Testis (tissue), 3 donors: ENCODE measurements around the gene ILKAP. TPM values are rescaled to one million over a fixed set of nuclear protein-coding genes. Genes with fewer than 3 reads are reported as not detected.

ENCODE experiments used
- polyA plus RNA-seq: library from polyadenylated mRNA; stranded (reverse); fragments of 350-450 nt; fragmentation: Illumina TruSeq; extraction: RNeasy Lipid Tissue Mini Kit (QIAGEN cat#74804); gene quantifications from one replicate; pipeline ENCODE4 v1.2.3, GENCODE V29; 2014; ENCODE audit warnings: low read depth, low replicate concordance; ENCODE audit not compliant: insufficient read depth
- total RNA-seq, 2 donors: library from RNA; depleted of rRNA; stranded (reverse); fragments of >200 nt; gene quantifications; one replicate each; pipeline ENCODE4 v1.2.3, GENCODE V29; 2016

Gene ILKAP
- total and polyA plus RNA-seq, 3 donors from 2014 or later: 44.8 to 65.3 (median 59.8) TPM

Other genes with a start within 250 kb of the ILKAP start
- 10 to 100 TPM; 72.8 to 77.8 TPM for gene UBE2F, start 236.7 kb downstream of the ILKAP start, total RNA-seq
- 68.3 TPM for gene UBE2F, start 236.7 kb downstream of the ILKAP start, polyA plus RNA-seq
- 10 to 100 TPM; 19.6 to 40.2 TPM for gene SCLY, start 142.7 kb downstream of the ILKAP start, total RNA-seq
- gene SCLY, start 142.7 kb downstream of the ILKAP start, polyA plus RNA-seq: 24.6 TPM
- 1 to 10 TPM; 2.8 to 7.5 TPM for gene ESPNL, start 103.4 kb downstream of the ILKAP start, total RNA-seq
- 2.1 TPM for gene ESPNL, start 103.4 kb downstream of the ILKAP start, polyA plus RNA-seq
- under 1 TPM; 0.16 to 0.37 TPM for gene KLHL30, start 65.0 kb downstream of the ILKAP start, total RNA-seq
- 0.29 TPM for gene KLHL30, start 65.0 kb downstream of the ILKAP start, polyA plus RNA-seq
- gene ERFE, start 44.7 kb downstream of the ILKAP start, total RNA-seq: 10 to 100 TPM in 1 of 2 donors, 1 to 10 TPM in 1; 9.5 to 23.1 TPM
- gene ERFE, start 44.7 kb downstream of the ILKAP start, polyA plus RNA-seq: 31.0 TPM
- 10 to 100 TPM; 22.0 to 40.3 TPM for gene HES6, start 36.3 kb upstream of the ILKAP start, total RNA-seq
- 21.3 TPM for gene HES6, start 36.3 kb upstream of the ILKAP start, polyA plus RNA-seq
- 10 to 100 TPM; 55.5 to 59.1 TPM for gene PER2, start 84.9 kb upstream of the ILKAP start, total RNA-seq
- 29.8 TPM for gene PER2, start 84.9 kb upstream of the ILKAP start, polyA plus RNA-seq
- 10 to 100 TPM; 22.1 to 38.0 TPM for gene TRAF3IP1, start 116.8 kb upstream of the ILKAP start, total RNA-seq
- gene TRAF3IP1, start 116.8 kb upstream of the ILKAP start, polyA plus RNA-seq: 40.9 TPM
- gene ASB1, start 223.2 kb upstream of the ILKAP start, total RNA-seq: 10 to 100 TPM; 31.4 to 41.9 TPM
- gene ASB1, start 223.2 kb upstream of the ILKAP start, polyA plus RNA-seq: 52.5 TPM